Activated T-helper 2 cell treated with anti-CD3 and anti-CD28 coated beads, Interferon-gamma antibody, Interleukin-2, Interleukin-4, amounts not matched to agents 10 μg/mL and 5 μg/mL and 100 μg/mL, durations not matched to agents 14 hours and 24 hours and 36 hours (primary cell): Measurements from ENCODE around the gene CMTM4. TPM values are rescaled to one million over a fixed set of nuclear protein-coding genes. Genes with fewer than 3 reads are reported as not detected.

Experiments
- DNase-seq: peaks from one replicate; pipeline ENCODE4 v3.0.0; 2021; ENCODE audit warnings: low spot score
- H3K27ac Mint-ChIP-seq: one replicate; pipeline ENCODE4 v1.8.0; 2021; ENCODE audit warnings: mixed read lengths
- H3K27me3 Mint-ChIP-seq: one replicate; pipeline ENCODE4 v1.8.0; 2021; ENCODE audit warnings: low read depth, mixed read lengths
- H3K36me3 Mint-ChIP-seq: one replicate; pipeline ENCODE4 v1.8.0; 2021; ENCODE audit warnings: low read depth, mixed read lengths
- H3K4me1 Mint-ChIP-seq: one replicate; pipeline ENCODE4 v1.8.0; 2021; ENCODE audit warnings: low read depth, mixed read lengths
- H3K4me3 Mint-ChIP-seq: one replicate; pipeline ENCODE4 v1.8.0; 2021; ENCODE audit warnings: low read depth, mild to moderate bottlenecking, moderate library complexity, mixed read lengths
- H3K9me3 Mint-ChIP-seq: one replicate; pipeline ENCODE4 v1.8.0; 2021; ENCODE audit warnings: mixed read lengths
- intact Hi-C: fragments of 100-400 bp; cut with micrococcal nuclease; formaldehyde crosslinking; loops from one replicate; pipeline ENCODE4 v1.15.1; 2023
- total RNA-seq: library from RNA; stranded (reverse); gene quantifications from 2 replicates; pipeline ENCODE4 v1.2.3, GENCODE V29; 2022

Gene CMTM4
- total RNA-seq, 1 donor from 2014 or later: 4.0 TPM

DNA sequence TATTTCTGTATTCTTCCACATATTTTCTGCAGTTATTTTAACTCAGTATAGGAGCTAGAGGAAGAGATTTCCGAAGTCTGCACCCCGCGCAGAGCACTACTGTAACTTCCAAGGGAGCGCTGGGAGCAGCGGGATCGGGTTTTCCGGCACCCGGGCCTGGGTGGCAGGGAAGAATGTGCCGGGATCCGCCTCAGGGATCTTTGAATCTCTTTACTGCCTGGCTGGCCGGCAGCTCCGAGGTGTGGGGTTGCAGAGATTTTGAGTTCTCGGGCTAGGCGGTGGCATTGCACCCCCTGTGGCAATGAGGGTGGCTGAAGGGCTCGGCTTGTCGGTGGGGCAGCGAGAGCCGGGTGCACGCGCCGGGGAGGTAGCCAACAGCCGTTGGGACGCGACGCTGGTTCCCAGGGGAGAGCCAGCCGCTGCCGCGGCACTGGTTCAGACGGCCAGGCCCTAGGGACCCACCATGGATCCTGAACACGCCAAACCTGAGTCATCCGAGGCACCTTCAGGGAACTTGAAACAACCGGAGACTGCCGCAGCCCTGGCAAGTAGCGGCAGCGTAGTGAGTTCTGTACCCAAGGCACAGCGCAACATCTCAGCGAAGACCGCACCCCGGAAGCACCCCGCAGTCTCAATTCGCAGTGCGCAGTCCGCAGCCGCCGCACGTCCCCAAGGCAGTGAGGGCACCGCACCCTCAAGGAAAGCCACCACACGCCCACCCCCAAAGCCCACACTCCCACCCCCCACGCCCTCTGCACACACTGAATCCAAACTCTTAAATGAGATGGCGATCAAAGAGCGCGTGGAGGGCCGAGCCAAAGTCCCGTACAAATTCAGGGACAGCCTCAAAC, 130.3 kb downstream of the CMTM4 start, which contains the start of gene CMTM1:
Gene CMTM1 (plus strand): TSS at position 389 of the 851 bp plus-strand sequence. CDS start 75 bp downstream, at position 464.
- DNase-seq: no peak
- no peaks in the 10 kb centered on the region for H3K27me3 Mint-ChIP-seq
- no peaks in the 10 kb centered on the region for H3K9me3 Mint-ChIP-seq
- peak within 1 kb of the TSS; percentile 24 for H3K27ac Mint-ChIP-seq
- peaks cover 71% of the 10 kb centered on the region for H3K36me3 Mint-ChIP-seq
- no peak within 1 kb of the TSS for H3K4me3 Mint-ChIP-seq
- intact Hi-C loops: no loop called here
- peaks cover 32% of the 10 kb centered on the region for H3K4me1 Mint-ChIP-seq

Other genes starting within 250 kb of the CMTM4 start
- 5.9 and 7.3 TPM in 2 replicates for gene TK2, start 146.6 kb downstream of the CMTM4 start, total RNA-seq
- 102 and 110 TPM in 2 replicates for gene CKLF, start 144.2 kb downstream of the CMTM4 start, total RNA-seq
- gene CMTM1, start 130.3 kb downstream of the CMTM4 start, total RNA-seq: 9.1 and 10.7 TPM in 2 replicates
- 0.30 and 0.53 TPM in 2 replicates for gene CMTM2, start 117.3 kb downstream of the CMTM4 start, total RNA-seq
- gene CMTM3, start 92.0 kb downstream of the CMTM4 start, total RNA-seq: 90.6 and 96.4 TPM in 2 replicates
- gene DYNC1LI2, start 54.9 kb upstream of the CMTM4 start, total RNA-seq: 54.6 and 62.7 TPM in 2 replicates
- gene TERB1, start 104.8 kb upstream of the CMTM4 start, total RNA-seq: 0.34 TPM in 1 of 2 replicates, not detected in the other
- 123 and 125 TPM in 2 replicates for gene NAE1, start 134.2 kb upstream of the CMTM4 start, total RNA-seq
- 0.59 and 1.1 TPM in 2 replicates for gene CA7, start 147.7 kb upstream of the CMTM4 start, total RNA-seq
- gene PDP2, start 183.8 kb upstream of the CMTM4 start, total RNA-seq: 40.6 and 40.7 TPM in 2 replicates
- not detected in 2 replicates for gene CDH16, start 222.1 kb upstream of the CMTM4 start, total RNA-seq
- gene RRAD, start 228.8 kb upstream of the CMTM4 start, total RNA-seq: 1.2 and 1.8 TPM in 2 replicates
- gene CIAO2B, start 237.7 kb upstream of the CMTM4 start, total RNA-seq: 161 and 165 TPM in 2 replicates
- gene CES2, start 238.8 kb upstream of the CMTM4 start, total RNA-seq: 35.3 and 36.8 TPM in 2 replicates